ENCODE data around the gene DDX10.

Gene DDX10

GRCh38 chr11:108857382-108857781 lies 192.5 kb downstream of the DDX10 start:
- Histone ChIP-seq H3K27ac (ENCODE audit: low read depth, low read length) (no peak overlapping the region), H3K4me2 (ENCODE audit: low read length) (no peak overlapping the region), H3K4ac (ENCODE audit: low read depth, low read length) (no peak overlapping the region), H3K9ac (ENCODE audit: low read length) (no peak overlapping the region), H3K23ac (ENCODE audit: low read length) (no peak overlapping the region), H2BK120ac (ENCODE audit: insufficient read depth, low read length, poor library complexity) (no peak overlapping the region), H3K27me3 (ENCODE audit: insufficient read depth, low read length) (no peaks in the 10 kb centered on the region), H3K14ac (ENCODE audit: low read length) (no peak overlapping the region), H3K4me3 (ENCODE audit: low read depth, low read length) (no peak overlapping the region), H2BK5ac (ENCODE audit: low read depth, low read length, poor library complexity) (no peak overlapping the region), H4K12ac (ENCODE audit: low read depth, low read length) (no peak overlapping the region), H3K36me3 (ENCODE audit: control insufficient read depth in 1 of 2, insufficient read depth in 2 of 2, low read length in 2 of 2) (no peaks in the 10 kb centered on the region), H2AFZ (ENCODE audit: insufficient read depth, low read length, poor library complexity) (no peak overlapping the region), H2BK12ac (ENCODE audit: low read length) (no peak overlapping the region), H4K91ac (ENCODE audit: low read depth, low read length) (no peak overlapping the region), H2AK5ac (ENCODE audit: low read length) (no peak overlapping the region), H3K79me1 (ENCODE audit: low read length) (no peaks in the 10 kb centered on the region), H3K4me1 (ENCODE audit: control insufficient read depth in 1 of 2, insufficient read depth in 2 of 2, low read length in 2 of 2) (no peaks in the 10 kb centered on the region), H3K79me2 (ENCODE audit: control insufficient read depth, insufficient read depth, low read length, poor library complexity) (no peaks in the 10 kb centered on the region), H3K18ac (ENCODE audit: low read length) (no peak overlapping the region), H4K8ac (ENCODE audit: low read depth, low read length) (no peak overlapping the region), H3K9me3 (ENCODE audit: insufficient read depth, low read depth, low read length) (no peaks in the 10 kb centered on the region)
- no peak for DNase-seq
- no CpG with 5 or more reads among the region's 5 CpGs for WGBS (ENCODE audit: extremely low coverage, insufficient coverage, insufficient read length)

DNA sequence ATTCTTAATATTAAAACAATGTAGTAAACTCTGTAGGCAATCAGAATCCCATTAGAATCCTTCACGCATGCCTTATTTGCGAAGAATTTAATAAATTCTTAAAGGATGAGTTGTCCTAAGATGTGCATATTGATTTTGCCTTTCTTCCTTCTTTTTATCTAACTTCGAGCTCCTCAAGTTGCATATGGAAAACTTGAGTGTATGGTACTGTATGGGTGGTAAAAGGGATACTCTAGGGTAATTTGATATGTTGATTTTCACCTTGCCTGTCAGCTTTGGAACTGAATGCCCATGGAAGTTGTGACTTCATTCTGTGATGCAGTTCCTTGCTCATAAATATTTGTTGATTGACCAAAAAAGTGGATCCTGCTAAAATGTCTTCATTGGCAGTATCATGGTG lies 193.8 kb downstream of the DDX10 start:
- H3K36me3 ChIP-seq (ENCODE audit: control insufficient read depth in 1 of 2, insufficient read depth in 2 of 2, low read length in 2 of 2) = no peaks in the 10 kb centered on the region
- DNase-seq = no peak
- no peak overlapping the region for H2BK5ac ChIP-seq (ENCODE audit: low read depth, low read length, poor library complexity)
- H3K9ac ChIP-seq (ENCODE audit: low read length) = no peak overlapping the region
- H3K27me3 ChIP-seq (ENCODE audit: insufficient read depth, low read length) = no peaks in the 10 kb centered on the region
- no CpG with 5 or more reads among the region's 3 CpGs for WGBS (ENCODE audit: extremely low coverage, insufficient coverage, insufficient read length)
- no peak overlapping the region for H2AK5ac ChIP-seq (ENCODE audit: low read length)
- no peak overlapping the region for H4K8ac ChIP-seq (ENCODE audit: low read depth, low read length)
- no peaks in the 10 kb centered on the region for H3K79me1 ChIP-seq (ENCODE audit: low read length)
- no peak overlapping the region for H3K18ac ChIP-seq (ENCODE audit: low read length)
- no peak overlapping the region for H2BK120ac ChIP-seq (ENCODE audit: insufficient read depth, low read length, poor library complexity)
- no peak overlapping the region for H2AFZ ChIP-seq (ENCODE audit: insufficient read depth, low read length, poor library complexity)
- H3K14ac ChIP-seq (ENCODE audit: low read length) = no peak overlapping the region
- H3K23ac ChIP-seq (ENCODE audit: low read length) = no peak overlapping the region
- H3K27ac ChIP-seq (ENCODE audit: low read depth, low read length) = no peak overlapping the region
- H3K4me1 ChIP-seq (ENCODE audit: control insufficient read depth in 1 of 2, insufficient read depth in 2 of 2, low read length in 2 of 2) = no peaks in the 10 kb centered on the region
- no peak overlapping the region for H3K4me3 ChIP-seq (ENCODE audit: low read depth, low read length)
- no peaks in the 10 kb centered on the region for H3K79me2 ChIP-seq (ENCODE audit: control insufficient read depth, insufficient read depth, low read length, poor library complexity)
- no peak overlapping the region for H2BK12ac ChIP-seq (ENCODE audit: low read length)
- H3K4me2 ChIP-seq (ENCODE audit: low read length) = no peak overlapping the region
- H3K9me3 ChIP-seq (ENCODE audit: insufficient read depth, low read depth, low read length) = no peaks in the 10 kb centered on the region
- H3K4ac ChIP-seq (ENCODE audit: low read depth, low read length) = no peak overlapping the region
- H4K91ac ChIP-seq (ENCODE audit: low read depth, low read length) = no peak overlapping the region
- H4K12ac ChIP-seq (ENCODE audit: low read depth, low read length) = no peak overlapping the region

GRCh38 chr11:108859510-108859909 lies 194.6 kb downstream of the DDX10 start:
- no peak overlapping the region for H2AFZ ChIP-seq (ENCODE audit: insufficient read depth, low read length, poor library complexity)
- no peaks in the 10 kb centered on the region for H3K4me1 ChIP-seq (ENCODE audit: control insufficient read depth in 1 of 2, insufficient read depth in 2 of 2, low read length in 2 of 2)
- H3K36me3 ChIP-seq (ENCODE audit: control insufficient read depth in 1 of 2, insufficient read depth in 2 of 2, low read length in 2 of 2) = no peaks in the 10 kb centered on the region
- H3K4me3 ChIP-seq (ENCODE audit: low read depth, low read length) = no peak overlapping the region
- H3K9ac ChIP-seq (ENCODE audit: low read length) = no peak overlapping the region
- H2BK12ac ChIP-seq (ENCODE audit: low read length) = no peak overlapping the region
- no peak overlapping the region for H3K4me2 ChIP-seq (ENCODE audit: low read length)
- H3K9me3 ChIP-seq (ENCODE audit: insufficient read depth, low read depth, low read length) = no peaks in the 10 kb centered on the region
- no peak overlapping the region for H3K27ac ChIP-seq (ENCODE audit: low read depth, low read length)
- no peak overlapping the region for H2BK120ac ChIP-seq (ENCODE audit: insufficient read depth, low read length, poor library complexity)
- H2BK5ac ChIP-seq (ENCODE audit: low read depth, low read length, poor library complexity) = no peak overlapping the region
- no CpG with 5 or more reads among the region's 1 CpG for WGBS (ENCODE audit: extremely low coverage, insufficient coverage, insufficient read length)
- no peak overlapping the region for H4K8ac ChIP-seq (ENCODE audit: low read depth, low read length)
- no peaks in the 10 kb centered on the region for H3K79me2 ChIP-seq (ENCODE audit: control insufficient read depth, insufficient read depth, low read length, poor library complexity)
- H4K91ac ChIP-seq (ENCODE audit: low read depth, low read length) = no peak overlapping the region
- no peak overlapping the region for H3K23ac ChIP-seq (ENCODE audit: low read length)
- no peak overlapping the region for H3K4ac ChIP-seq (ENCODE audit: low read depth, low read length)
- no peak overlapping the region for H3K18ac ChIP-seq (ENCODE audit: low read length)
- DNase-seq = no peak
- H2AK5ac ChIP-seq (ENCODE audit: low read length) = no peak overlapping the region
- no peaks in the 10 kb centered on the region for H3K79me1 ChIP-seq (ENCODE audit: low read length)
- no peak overlapping the region for H3K14ac ChIP-seq (ENCODE audit: low read length)
- H3K27me3 ChIP-seq (ENCODE audit: insufficient read depth, low read length) = no peaks in the 10 kb centered on the region
- no peak overlapping the region for H4K12ac ChIP-seq (ENCODE audit: low read depth, low read length)

- no peak overlapping the region for H3K18ac ChIP-seq (ENCODE audit: low read length)
- no CpG with 5 or more reads among the region's 1 CpG for WGBS (ENCODE audit: extremely low coverage, insufficient coverage, insufficient read length)
- H3K14ac ChIP-seq (ENCODE audit: low read length) = no peak overlapping the region
- H3K4me1 ChIP-seq (ENCODE audit: control insufficient read depth in 1 of 2, insufficient read depth in 2 of 2, low read length in 2 of 2) = no peaks in the 10 kb centered on the region
- no peak overlapping the region for H4K91ac ChIP-seq (ENCODE audit: low read depth, low read length)
- H3K79me2 ChIP-seq (ENCODE audit: control insufficient read depth, insufficient read depth, low read length, poor library complexity) = no peaks in the 10 kb centered on the region
- no peak overlapping the region for H4K12ac ChIP-seq (ENCODE audit: low read depth, low read length)
- H3K4ac ChIP-seq (ENCODE audit: low read depth, low read length) = no peak overlapping the region
- no peak for DNase-seq
- no peak overlapping the region for H2AK5ac ChIP-seq (ENCODE audit: low read length)
- no peak overlapping the region for H2BK5ac ChIP-seq (ENCODE audit: low read depth, low read length, poor library complexity)
- H3K27ac ChIP-seq (ENCODE audit: low read depth, low read length) = no peak overlapping the region
- H3K4me3 ChIP-seq (ENCODE audit: low read depth, low read length) = no peak overlapping the region
- no peak overlapping the region for H4K8ac ChIP-seq (ENCODE audit: low read depth, low read length)
- no peak overlapping the region for H2BK120ac ChIP-seq (ENCODE audit: insufficient read depth, low read length, poor library complexity)
- H3K9ac ChIP-seq (ENCODE audit: low read length) = no peak overlapping the region
- no peak overlapping the region for H3K23ac ChIP-seq (ENCODE audit: low read length)
- H3K79me1 ChIP-seq (ENCODE audit: low read length) = no peaks in the 10 kb centered on the region
- H3K27me3 ChIP-seq (ENCODE audit: insufficient read depth, low read length) = no peaks in the 10 kb centered on the region
- H3K36me3 ChIP-seq (ENCODE audit: control insufficient read depth in 1 of 2, insufficient read depth in 2 of 2, low read length in 2 of 2) = no peaks in the 10 kb centered on the region
- no peak overlapping the region for H3K4me2 ChIP-seq (ENCODE audit: low read length)
- no peak overlapping the region for H2BK12ac ChIP-seq (ENCODE audit: low read length)
- H2AFZ ChIP-seq (ENCODE audit: insufficient read depth, low read length, poor library complexity) = no peak overlapping the region
- no peaks in the 10 kb centered on the region for H3K9me3 ChIP-seq (ENCODE audit: insufficient read depth, low read depth, low read length)
Measured at GRCh38 chr11:108863528-108863927, 198.7 kb downstream of the DDX10 start.

Measured in trophoblast cell (in vitro differentiated cells and primary cell).